ENCODE measurements around the gene SLX9. TPM values are rescaled to one million over a fixed set of nuclear protein-coding genes. Genes with fewer than 3 reads are reported as not detected.

Gene SLX9
- total RNA-seq, 1 experiment from 2014 or later, result 80.1 TPM

GRCh38 chr21:44998621-44999427 is 59.0 kb downstream of the SLX9 start:
- intact Hi-C loops (cut with micrococcal nuclease), result no loop called here
- Histone ChIP-seq H4K20me1 (ENCODE audit: low read length) (no peaks in the 10 kb centered on the region), H3K79me2 (ENCODE audit: low read length) (no peaks in the 10 kb centered on the region), H3K27ac (ENCODE audit: low read length) (no peak overlapping the region), H3K4me1 (ENCODE audit: insufficient read depth, low read length) (peaks cover 13% of the 10 kb centered on the region), H3K36me3 (ENCODE audit: low read depth, low read length) (no peaks in the 10 kb centered on the region), H3K4me2 (ENCODE audit: low read length) (no peak overlapping the region), H3K9me2 (replicated peaks; ENCODE audit: low read length) (no peaks in the 10 kb centered on the region), H3K27me3 (ENCODE audit: low read length) (no peaks in the 10 kb centered on the region), H2AFZ (ENCODE audit: low read length) (no peak overlapping the region), H3F3A (ENCODE audit: low read length, unreplicated experiment) (no peaks in the 10 kb centered on the region), H3K9me3 (ENCODE audit: low read length) (no peaks in the 10 kb centered on the region), H3K4me3 (ENCODE audit: low read length) (no peak overlapping the region), H3K9ac (ENCODE audit: low read length) (no peak overlapping the region)
- no peak for ATAC-seq
- CTCF ChIA-PET, result no interaction called here
- BruUV-seq (replicated peaks), result no TSS peak
- no peak for DNase-seq
- TF ChIP-seq EZH2 (IDR thresholded peaks at IDR 0.05; ENCODE audit: low read length, unreplicated experiment) (no peak), CTCF (conservative IDR thresholded peaks at IDR 0.05; ENCODE audit: low read depth, low read length) (no peak), EZH2phosphoT487 (IDR thresholded peaks at IDR 0.05; ENCODE audit: borderline replicate concordance, low read length) (no peak)
- POLR2A ChIA-PET (ENCODE audit: unreplicated experiment), result no interaction called here

GRCh38 chr21:44999428-44999971 is 59.7 kb downstream of the SLX9 start:
- Histone ChIP-seq H3K4me1 (ENCODE audit: insufficient read depth, low read length) (peaks cover 14% of the 10 kb centered on the region), H3K79me2 (ENCODE audit: low read length) (no peaks in the 10 kb centered on the region), H3K36me3 (ENCODE audit: low read depth, low read length) (no peaks in the 10 kb centered on the region), H3K9ac (ENCODE audit: low read length) (no peak overlapping the region), H3K9me3 (ENCODE audit: low read length) (no peaks in the 10 kb centered on the region), H3K4me3 (ENCODE audit: low read length) (no peak overlapping the region), H3K4me2 (ENCODE audit: low read length) (no peak overlapping the region), H3K9me2 (replicated peaks; ENCODE audit: low read length) (no peaks in the 10 kb centered on the region), H3F3A (ENCODE audit: low read length, unreplicated experiment) (no peaks in the 10 kb centered on the region), H4K20me1 (ENCODE audit: low read length) (no peaks in the 10 kb centered on the region), H2AFZ (ENCODE audit: low read length) (no peak overlapping the region), H3K27ac (ENCODE audit: low read length) (no peak overlapping the region), H3K27me3 (ENCODE audit: low read length) (no peaks in the 10 kb centered on the region)
- no peak for DNase-seq
- ChIA-PET CTCF (no interaction called here), POLR2A (ENCODE audit: unreplicated experiment) (no interaction called here)
- TF ChIP-seq EZH2 (IDR thresholded peaks at IDR 0.05; ENCODE audit: low read length, unreplicated experiment), result no peak
- TF ChIP-seq CTCF (conservative IDR thresholded peaks at IDR 0.05; ENCODE audit: low read depth, low read length), result no peak
- no peak for TF ChIP-seq EZH2phosphoT487 (IDR thresholded peaks at IDR 0.05; ENCODE audit: borderline replicate concordance, low read length)
- no TSS peak for BruUV-seq (replicated peaks)
- no peak for ATAC-seq
- intact Hi-C loops (cut with micrococcal nuclease), result no loop called here
